GM21528 (cell line): Measurements from ENCODE around the gene PAX5.

Experiments
- ATAC-seq: cut with Tn5 transposase; IDR thresholded peaks from one replicate; pipeline ENCODE4 v1.9.1; 2021; ENCODE audit warnings: mild to moderate bottlenecking, moderate library complexity; ENCODE audit not compliant: unreplicated experiment, low FRiP score

The PAX5 gene

DNA sequence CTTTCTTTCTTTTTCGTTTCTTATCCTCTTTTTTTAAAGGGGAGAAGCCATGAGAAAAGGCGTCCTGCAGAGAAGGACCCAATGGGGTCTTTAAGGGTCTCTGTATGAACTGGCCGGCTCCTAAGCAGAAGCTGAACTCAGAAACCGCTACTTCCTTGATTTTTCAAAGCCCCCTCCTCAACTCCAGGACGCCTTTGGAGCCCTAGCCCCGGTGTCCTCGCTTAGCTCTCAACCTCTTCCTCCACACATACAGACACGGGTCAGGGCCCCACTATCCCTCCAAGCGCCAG is 8.3 kb downstream of the PAX5 start:
- ATAC-seq, result no peak

DNA sequence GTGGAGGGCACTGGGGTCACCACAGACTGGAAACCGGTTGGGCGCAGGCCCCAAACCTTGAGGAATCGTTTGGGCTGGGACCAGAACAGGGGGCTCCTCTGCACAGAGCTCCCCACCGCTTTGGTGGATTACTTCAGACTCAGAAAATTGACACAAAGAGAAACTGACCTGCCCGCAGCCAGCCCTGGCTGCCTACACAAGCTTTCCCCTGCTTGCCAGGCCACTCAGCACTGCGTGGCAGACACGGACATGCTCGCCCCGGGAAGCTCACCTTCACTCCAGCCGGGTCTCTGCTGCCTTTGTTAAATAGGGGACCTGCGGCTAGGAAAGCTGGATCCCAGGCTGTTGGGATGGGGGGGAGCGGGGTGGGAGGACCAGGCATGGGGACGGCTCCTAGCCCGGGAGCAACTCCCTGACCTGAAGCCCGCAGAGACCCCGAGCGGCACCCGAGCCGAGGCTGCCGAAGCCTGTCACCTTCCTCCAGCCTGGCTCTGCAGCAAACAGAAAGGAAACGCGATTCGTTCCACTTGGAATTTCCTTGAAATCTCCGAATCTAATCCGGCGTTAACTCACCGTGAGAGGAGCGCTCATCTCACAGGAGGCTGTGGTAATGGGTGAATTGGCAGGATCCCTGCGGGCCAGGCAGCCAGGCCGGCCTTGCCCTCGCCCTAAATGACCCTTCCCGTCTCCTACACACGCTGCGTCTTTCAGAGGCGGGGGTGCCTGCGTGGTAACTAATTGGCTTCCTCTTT is 8.8 kb downstream of the PAX5 start:
- ATAC-seq, result no peak

DNA sequence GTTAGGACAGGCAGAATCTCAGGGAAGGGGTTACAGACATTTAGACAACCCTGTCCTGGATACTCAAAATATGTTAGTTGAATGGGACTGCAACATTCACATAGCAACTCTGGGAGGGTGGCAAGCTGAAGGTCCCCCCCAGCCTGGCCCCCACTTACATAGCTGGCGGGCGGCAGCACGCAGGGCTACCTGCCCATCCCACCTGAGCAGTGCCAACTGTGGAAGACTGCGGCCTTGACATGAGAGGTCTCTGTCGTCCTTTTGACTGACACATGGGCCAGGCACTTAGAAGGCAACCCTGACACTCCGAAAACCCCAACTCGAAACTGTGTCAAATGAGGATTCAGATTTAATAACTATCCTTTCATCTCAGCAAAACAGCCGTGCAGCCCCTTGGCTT is 16.5 kb downstream of the PAX5 start:
- no peak for ATAC-seq

DNA sequence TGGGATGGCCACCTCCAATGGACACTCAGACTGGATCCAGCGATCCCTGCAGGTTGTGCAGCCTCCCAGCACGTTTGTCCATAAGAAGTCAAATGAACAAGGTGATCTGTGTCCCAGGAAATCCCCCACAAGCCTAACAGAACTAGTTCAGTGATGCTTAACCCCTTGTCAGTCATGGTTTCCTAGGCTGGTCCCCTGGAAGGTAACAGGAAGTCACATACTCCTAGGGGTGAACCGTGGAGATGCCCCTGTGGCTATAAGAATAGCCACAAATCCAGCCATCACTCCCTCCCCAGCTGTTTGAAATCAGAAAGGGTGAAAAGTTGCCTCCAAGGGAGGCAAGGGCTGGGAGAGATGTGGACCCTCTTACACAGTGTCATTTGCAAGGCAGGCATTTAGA is 22.5 kb downstream of the PAX5 start:
- ATAC-seq, result no peak

DNA sequence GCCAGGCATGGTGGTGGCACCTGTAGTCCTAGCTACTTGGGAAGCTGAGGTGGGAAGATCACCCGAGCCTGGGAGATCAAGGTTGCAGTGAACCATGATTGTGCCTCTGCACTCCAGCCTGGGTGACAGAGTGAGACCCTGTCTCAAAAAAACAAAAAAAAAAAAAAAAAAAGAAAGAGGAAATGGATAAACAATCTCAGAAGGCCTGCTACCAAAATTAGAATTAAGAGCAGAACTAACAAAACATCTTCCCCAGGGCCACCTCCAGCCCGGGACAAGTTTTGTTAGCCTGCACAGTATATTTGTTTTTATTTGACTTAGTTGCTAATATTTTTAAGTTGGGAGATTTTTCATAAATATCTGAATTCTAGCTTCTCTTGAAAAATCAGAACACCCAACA is 23.1 kb downstream of the PAX5 start:
- no peak for ATAC-seq

- no peak for ATAC-seq
Measured at GRCh38 chr9:37010180-37010579, 23.9 kb downstream of the PAX5 start.

DNA sequence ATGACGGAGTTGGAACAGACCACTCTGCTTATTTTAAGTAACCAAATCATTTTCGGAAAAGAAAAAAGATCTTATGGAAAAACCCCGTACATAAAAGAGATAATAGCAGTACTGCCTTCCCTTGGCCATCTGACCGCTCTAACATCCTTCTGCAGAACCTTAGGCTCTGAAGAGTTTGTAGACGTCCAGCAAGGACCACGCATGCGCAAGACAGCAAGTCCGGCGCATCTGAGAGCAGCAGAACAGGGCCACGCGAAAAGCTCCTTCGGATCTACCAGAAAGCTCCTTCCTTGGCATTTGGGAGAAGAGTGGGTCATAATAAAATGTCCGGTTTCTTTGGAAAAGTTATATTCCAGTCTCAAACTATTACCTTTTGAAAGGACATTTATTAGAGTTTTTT is 26.8 kb downstream of the PAX5 start:
- no peak for ATAC-seq

- no peak for ATAC-seq
Measured at GRCh38 chr9:37005517-37006140, 28.4 kb downstream of the PAX5 start.

DNA sequence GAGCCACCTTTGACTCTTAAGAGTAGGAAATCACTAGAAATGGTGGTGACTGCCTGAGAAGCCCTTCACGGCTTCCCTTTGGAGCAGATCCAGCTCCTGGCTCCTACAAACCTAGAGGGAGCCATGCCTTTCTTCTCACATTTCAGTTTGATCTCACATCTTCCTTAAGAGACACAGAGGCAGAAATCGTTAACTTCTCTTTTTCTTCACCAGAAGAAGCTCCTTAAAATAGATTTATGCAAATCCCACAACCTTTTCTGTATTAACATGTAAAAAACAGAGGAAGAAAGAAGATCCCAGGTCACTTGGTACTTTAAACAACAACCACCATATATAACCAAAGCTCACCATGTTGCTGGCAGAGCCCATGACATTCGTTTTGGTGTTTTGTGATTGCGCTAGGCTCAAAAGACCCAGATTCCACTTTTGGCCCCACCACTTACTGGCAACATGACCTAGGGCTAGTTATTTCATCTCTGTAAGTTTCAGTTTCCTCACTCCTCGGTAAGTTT is 29.6 kb downstream of the PAX5 start:
- ATAC-seq, result peak; percentile 40

DNA sequence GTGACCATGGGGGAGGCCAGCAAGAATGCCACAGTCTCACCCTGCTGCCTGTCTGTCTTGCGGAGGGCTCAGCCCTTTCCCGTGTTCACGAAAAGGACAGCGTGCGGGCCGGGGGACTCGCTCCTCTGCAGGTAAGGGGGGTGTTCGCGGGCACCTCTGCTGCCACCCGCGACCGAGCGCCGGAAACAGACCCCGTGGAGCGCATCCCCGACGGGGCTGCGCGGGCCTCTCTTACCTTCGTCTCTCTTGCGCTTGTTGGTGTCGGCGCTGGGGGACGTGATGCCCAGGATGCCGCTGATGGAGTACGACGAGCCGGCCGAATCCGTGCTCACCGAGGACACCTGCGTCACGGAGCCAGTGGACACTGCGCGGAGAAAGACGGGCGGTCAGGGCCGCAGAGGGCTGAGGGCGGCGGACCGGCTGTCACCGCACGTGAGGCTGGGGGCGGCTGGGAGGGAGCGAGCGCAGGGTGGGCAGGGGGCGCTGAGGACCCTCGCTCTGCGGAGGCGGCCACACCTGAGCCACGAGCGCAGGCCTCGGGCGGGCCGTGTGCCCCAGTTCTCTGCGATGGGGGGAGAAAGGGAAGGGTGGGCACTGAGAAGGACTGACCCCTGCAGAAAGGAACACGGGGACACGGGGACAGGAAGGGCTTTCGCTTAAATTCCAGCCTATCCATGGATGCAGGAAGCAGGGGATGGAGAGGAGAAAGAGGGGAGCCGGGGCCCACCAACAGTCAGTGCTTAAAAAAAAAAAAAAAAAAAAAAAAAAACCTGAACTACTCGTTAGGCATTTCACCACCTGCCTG is 31.5 kb downstream of the PAX5 start:
- ATAC-seq, result no peak

DNA sequence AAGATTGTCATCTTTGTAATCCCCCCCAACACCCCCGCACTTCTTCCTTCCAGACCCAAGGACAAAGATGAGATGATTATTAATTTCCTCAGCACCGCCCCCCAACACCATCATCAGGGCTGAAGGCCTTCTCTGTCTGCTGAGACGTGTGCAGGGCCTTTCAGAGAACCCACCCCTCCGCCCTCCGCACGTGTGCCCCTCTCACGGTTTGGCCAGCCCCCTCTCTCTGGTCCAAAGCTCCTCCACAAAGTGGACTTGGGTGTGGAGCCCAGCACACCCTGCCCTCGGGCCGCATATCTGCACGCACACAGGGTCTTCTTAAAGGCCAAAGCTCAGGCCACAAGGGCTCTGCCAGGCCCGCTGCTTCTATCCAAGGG is 32.0 kb downstream of the PAX5 start:
- no peak for ATAC-seq

GRCh38 chr9:37001459-37001858 is 32.6 kb downstream of the PAX5 start:
- ATAC-seq, result no peak

- ATAC-seq, result no peak
Measured at GRCh38 chr9:36999728-37000333, 34.2 kb downstream of the PAX5 start.

DNA sequence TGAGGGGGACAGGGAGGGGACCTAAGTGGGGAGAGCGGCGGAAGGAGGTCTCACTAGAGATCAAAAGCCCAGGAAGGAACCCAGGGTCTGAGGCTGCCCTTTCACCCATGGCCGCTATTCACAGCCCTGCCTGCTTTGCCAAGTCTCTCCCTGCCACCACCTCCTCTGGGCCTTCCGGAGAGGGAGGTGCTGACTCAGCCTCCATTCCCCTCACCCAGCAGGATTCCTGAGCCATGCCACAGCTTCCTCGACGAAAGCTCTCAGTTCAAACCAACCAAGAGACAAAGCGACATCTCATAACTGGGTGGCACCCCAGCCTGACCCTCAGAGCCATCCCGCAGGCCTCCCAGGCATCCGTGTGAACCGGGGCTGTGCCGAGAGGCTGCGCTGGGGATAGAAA is 36.7 kb downstream of the PAX5 start:
- ATAC-seq, result no peak

DNA sequence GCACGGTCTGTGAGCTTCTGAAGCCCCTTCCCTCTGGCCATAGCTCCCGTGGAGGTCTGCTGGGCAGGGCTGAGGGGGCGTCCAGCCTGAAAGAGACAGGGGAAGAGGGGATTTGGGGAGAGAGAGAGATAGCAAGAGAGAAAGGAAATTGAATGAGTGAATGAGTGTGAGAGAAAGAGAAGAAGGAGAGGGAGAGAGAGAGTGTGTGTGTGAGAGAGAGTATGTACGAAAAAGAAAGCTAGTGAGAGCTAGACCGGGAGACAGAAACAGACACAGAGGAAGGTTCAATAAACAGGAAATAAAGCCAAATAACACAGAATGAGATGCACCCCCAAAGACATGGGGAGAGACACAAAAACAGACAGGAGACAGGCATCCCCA is 37.4 kb downstream of the PAX5 start:
- no peak for ATAC-seq

DNA sequence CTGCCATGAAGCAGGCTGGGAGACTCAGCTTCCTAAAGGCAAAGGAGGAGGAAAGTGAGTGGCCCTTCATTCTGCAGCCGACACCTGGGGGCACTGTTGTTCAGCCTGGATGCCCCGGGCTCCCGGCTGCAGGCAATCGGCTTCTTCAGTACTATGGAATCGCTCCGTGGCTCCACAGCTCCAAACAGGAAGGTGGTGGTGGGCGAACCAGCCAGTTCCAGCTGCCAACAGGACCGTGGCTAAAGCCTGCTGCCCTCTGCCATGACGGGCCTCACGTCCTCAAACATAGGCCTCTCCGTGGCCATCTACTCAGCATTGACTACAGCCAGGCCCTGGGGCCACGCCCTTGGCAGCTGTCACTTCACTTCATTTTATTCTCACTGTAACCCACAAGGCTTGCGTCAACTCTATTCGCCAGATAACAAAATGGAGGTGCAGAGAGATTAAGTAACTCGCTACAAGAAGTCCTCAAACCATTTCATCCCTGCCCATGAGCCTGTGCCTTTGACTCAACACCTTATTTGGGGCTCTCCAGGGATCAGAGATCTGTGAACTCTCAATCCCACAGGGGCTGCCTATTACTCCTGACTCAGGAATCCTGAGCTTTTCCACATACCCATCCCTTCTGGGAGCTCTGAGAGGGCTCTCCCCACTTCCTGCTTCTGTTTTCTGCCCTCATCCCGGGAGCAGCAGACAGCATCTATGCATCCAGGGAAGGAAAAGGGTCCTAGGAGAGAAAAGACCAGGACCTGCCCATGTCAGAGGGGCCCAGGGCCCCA is 38.0 kb downstream of the PAX5 start:
- no peak for ATAC-seq

GRCh38 chr9:36993933-36994764 is 39.9 kb downstream of the PAX5 start:
- peak; percentile 51 for ATAC-seq

GRCh38 chr9:36992501-36993316 is 41.4 kb downstream of the PAX5 start:
- ATAC-seq, result no peak
